Endometrium (tissue), 2 donors: ENCODE measurements around the gene BMP8A.
A peak's percentile ranks its signal among the peaks of the same experiment; 100 is the strongest.
"Not testable (repeated sequence)": the region's sequence is repeated elsewhere in the genome, so short reads cannot be mapped to it uniquely, and the experiment has no call there.

Experiments
- FAIRE-seq: peaks from 2 replicates; lab custom pipeline; 2012; peaks lifted over from hg19 to GRCh38; lab: Jason Lieb, UNC
- donor health status: control.
- donor health status: control.

Gene BMP8A

DNA sequence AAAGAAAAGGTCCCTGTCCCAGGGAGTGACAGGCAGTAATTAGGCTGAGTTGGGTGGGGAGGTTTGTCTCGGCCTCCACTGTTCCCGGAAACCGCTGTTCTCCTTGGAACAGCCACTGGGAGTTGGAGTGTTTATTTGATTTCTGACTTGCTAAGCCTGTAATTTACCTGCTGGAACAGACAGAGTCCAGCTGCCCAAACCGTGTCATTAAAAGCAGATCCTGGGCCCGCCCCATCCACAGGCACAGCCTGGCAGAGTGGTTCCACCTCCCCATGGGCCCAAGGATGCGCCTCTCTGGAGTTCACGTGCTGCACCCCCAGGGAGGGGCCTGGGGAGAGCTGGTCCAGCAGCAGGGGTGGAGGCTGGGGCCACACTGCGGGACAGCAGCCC is 35.7 kb downstream of the BMP8A start:
- FAIRE-seq, result not testable (repeated sequence)

DNA sequence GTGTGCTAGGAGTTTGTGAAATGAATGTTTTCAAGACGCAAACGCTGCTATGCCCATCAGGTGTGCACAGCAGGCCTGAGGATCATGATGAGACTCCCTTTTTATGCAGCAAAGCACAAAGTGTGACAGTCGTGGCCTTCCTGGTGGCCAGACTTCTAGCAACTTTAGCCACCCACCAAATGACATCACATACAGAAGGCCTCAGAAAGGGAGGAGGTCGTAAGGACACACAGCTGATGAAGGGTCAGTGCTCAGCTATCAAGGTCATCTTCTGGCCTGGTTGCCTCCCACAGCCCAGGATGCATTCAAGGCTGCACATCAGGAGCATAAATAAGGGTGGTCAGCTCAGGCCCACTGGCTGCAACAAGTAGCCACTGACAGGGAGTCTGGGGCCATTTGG is 36.6 kb downstream of the BMP8A start:
- FAIRE-seq, result no peak

DNA sequence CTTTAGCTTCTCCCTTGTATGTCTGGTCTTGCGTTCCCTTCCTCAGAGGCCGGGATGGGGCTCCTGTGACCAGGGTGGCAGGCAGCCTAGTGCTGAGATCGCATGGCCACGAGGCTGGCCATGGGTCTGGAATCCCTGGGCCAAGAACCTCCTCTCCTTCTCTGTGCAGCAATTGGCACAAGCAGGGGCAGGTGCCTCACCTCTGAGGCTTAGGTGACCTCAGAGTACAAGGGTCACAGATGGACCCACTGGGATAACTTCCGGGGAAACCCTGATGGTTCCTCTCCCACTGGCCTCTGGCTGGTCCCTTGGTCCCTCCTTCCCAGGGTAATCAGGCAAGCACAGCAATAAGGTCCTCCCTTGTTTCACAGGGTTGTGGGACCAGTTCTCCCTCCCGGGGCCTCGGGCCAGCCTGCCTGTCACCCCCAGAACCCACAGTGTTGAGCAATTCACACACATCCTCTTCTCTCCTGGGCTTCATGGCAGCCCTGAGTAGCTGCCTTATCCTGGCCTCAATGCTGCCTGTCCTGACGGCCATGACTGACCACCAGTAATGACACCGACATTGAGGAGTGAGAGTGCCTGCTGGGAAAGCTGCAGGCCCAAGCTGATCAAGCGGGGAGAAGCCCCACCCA is 38.6 kb downstream of the BMP8A start:
- FAIRE-seq, result no peak

DNA sequence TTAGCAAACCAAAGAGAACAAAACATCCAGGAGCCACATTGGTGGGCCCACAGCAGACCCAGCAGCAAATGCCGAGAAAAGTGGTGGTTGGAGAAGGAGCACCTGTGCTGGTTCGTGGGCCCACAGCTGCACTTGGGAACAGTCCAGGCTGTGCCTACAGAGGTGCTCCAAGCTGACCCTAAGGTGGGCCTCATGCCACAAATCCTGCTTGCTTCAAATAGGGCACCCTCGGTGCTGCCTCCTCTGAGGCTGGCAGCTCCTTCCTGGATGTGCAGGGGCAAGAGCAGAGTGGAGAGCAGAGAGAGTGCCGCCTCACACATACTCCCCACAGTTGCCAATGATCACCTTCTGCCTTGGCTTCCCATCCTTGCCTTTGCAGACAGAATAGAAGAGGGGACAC is 40.1 kb downstream of the BMP8A start:
- no peak for FAIRE-seq

DNA sequence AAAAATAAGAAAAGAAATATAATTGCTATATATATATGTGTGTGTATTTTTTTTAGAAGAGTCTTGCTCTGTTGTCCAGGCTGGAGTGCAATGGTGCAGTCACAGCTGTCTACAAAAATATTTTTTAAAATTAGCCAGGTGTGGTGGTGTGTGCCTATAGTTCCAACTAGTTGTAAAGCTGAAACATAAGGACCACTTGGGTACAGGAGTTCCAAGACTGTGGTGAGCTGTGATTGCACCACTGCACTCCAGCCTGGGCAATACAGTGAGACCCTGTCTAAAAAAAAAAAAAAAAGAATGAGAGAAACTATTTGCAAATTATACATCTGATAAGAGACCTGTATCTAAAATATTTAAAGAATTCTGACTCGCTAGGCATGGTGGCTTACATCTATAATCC is 42.0 kb downstream of the BMP8A start:
- no peak for FAIRE-seq

DNA sequence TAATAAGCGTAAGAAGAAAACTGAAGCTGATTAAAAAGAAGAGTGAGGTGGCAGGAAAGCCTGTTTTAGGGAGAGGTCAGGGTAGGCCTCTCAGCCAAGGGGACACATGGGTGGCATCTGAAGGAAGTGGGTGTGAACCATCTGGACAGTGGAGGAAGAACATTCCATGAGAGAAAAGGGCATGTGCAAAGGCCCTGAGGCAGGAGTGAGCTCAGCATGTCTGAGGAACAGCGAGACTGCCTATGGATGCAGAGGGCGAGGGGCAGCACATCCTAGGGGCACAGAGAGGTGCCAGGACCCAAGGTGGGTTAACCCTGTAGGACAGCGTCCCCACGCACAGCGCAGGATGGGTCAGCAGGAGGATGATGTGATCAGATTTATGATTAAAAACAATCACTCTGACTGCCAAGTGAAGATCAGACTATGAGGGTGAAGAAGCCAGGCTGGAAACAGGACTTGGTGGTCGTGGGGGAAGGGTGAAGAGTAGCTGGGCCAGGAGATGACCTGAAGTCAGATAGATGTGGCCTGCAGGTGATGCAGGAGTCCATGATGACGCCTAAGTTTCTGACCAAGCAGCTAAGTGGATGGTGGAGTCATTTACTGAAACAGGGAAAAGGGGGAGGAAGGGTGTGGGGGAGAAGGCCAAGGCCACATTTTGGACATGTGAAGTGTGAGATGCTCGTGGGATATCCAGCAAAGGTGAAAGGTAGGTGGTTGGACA is 47.3 kb downstream of the BMP8A start:
- FAIRE-seq, result no peak

DNA sequence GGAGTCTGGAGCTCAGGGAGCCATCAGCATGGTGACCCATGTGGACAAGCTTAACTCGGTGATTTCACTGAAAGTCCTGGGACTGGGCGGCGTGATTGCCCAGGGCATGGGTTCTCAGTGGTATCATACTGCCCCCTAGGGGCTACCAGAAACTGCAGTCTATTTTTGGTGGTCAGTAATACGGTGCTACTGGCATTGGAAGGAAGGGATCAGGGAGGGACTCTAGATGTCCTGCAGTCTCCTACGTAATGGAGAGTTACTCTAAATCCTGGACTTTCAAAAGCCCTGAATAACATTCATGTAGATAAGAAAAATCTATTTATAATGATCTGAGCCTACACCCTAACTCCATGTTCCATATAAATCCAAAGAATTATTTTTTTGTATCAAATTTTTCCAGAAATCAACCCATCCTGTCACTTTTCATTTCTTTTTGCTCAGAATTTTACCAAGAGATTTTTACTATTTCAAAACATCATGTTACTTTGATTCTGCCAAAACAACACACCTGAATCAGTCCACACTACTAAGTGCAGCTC is 47.9 kb downstream of the BMP8A start:
- FAIRE-seq, result peak; percentile 43

DNA sequence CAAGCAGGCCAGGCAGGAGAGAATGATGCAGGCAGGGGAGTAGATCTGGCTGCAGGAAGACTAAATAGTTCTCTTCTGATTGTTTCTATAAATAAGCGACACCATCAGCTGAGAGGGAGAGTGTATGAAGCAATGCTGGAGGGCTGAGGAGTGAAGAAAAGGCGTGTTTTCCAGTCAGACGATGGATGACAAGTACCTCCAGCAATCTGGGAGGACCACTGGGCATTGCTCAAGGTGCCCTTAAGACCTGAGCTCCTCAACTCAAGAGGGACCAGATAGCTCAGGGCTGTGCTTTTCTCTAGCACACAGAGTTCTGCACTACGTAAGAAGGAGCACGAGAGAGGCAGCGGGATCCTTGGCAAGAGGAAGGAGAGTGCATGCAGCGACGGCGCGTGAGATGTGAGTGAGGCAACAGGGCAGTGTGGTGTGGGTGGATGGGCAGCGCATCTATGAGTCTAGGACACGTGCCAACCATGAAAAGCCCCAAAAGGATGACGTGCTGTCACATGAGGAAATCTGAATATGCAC is 49.1 kb downstream of the BMP8A start:
- FAIRE-seq, result no peak

DNA sequence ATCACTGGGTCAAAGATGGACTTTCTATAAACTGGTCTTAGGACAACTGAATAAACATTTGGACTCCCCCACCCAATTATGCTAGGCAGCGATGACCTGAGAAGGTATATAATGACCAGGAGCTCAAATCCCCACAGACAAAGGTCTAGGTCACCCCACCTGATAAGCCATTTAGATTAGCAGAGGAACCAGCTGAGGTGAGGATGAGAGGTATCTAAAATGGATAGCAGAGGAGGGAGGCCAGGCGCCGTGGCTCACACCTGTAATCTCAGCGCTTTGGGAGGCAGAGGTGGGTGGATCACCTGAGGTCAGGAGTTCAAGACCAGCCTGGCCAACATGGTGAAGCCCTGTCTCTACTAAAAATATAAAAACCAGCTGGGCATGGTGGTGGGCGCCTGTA is 51.5 kb downstream of the BMP8A start:
- FAIRE-seq, result no peak

DNA sequence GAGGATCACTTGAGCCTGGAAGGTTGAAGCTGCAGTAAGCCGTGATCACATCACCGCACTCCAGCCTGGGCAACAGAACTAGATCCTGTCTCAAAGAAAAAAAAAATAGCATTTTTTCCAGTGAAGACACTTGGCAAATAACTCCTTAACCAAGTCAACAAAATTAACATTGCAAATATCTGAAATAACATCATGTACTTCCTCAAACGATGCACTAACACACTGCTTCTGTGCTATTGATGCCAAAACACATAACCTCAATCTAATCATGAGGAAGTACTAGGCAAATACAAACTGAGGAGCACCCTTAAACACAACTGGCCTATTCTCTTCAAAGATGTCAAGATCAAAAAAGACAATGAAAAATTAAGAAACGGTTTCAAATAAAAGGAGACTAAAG is 52.9 kb downstream of the BMP8A start:
- FAIRE-seq, result no peak

DNA sequence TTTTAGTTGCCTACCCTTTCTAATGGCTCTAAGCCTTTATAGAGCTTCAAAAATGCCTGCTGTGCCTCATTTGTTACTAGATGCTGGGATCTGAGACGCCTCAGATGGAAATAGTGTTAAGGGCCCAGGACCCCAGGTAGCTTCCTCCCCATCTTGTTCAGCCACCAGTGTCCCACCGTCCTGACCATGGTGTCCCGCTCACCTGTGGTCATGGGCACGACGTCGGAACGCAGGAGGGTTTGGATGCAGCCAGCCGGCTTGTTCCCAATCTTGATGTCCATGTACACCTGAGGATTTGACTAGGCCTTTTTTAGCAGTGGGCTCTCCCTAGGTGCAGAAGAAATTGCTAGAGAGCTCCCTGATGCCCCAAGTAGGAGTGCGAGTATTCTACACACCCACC is 54.1 kb downstream of the BMP8A start:
- FAIRE-seq, result no peak

DNA sequence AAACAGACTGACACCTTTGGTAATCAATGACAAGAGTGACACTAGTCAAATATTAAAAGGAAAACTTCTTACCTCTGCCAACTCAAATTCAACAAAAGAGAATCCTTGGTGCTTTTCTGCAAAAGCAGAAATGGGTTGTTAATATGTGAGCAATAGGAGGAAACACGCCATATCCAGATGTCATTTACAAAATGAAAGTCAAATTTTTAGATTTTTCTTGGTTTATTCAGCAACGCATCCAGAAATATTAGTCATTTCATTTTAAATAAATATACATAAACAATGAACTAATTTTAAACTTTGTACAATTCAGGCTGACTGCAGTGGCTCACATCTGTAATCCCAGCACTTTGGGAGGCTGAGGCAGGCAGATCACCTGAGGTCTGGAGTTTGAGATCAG is 62.8 kb downstream of the BMP8A start:
- no peak for FAIRE-seq

DNA sequence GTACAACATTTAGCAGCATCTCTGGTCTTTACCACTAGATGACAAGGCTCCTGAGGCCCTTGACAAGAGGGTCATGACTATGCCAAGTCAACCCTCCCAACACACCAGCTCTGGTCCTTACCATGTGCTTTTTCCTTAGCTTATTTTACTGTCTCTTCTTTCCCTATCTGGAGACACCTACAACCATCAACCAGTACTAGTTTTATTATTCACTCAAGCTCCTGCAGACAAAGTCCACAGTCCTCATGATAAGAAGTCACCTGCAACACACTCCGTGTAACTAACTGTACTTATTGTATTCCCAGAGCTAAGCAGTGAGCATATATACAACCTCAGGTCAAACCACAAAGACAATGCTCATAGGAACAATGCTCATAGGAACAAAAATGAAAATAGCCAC is 69.8 kb downstream of the BMP8A start:
- FAIRE-seq, result no peak

DNA sequence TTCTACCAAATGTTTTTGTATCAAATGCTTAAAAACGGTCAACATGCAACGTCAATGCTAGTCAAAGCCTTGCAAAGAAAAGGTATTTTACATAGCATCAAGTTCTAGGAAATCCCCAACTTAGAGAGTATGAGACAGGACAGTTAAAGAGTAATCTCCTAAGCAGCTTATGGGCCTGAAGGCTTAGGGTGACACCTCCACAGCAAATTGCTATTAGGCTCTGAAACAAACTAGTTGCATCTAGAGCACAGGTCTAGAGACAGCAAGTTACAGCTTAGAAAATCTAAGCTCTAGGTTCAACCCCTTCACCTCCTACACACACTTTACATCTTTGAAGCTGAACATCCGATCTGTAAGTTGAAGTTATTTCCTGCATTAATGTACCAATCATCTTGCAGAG is 71.5 kb downstream of the BMP8A start:
- FAIRE-seq, result no peak

DNA sequence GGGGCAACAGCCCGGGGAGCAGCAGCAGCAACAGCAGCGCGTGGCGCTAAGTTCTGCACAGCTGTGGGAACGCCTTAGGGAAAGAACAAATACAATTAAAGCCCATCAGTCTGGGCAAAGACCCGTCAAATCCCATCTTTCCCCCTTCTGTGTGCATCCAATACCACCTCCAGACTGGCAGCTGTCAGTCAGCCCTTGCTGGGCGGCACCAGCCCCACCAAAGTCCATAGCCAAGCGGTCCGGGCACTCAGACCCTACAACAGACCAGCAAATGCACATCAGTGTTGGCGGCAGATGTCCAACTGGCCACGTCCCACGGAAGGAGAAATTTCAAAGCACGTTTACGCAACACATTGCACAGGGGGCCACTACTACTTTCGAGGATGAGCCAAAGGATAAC is 72.2 kb downstream of the BMP8A start:
- FAIRE-seq, result no peak

DNA sequence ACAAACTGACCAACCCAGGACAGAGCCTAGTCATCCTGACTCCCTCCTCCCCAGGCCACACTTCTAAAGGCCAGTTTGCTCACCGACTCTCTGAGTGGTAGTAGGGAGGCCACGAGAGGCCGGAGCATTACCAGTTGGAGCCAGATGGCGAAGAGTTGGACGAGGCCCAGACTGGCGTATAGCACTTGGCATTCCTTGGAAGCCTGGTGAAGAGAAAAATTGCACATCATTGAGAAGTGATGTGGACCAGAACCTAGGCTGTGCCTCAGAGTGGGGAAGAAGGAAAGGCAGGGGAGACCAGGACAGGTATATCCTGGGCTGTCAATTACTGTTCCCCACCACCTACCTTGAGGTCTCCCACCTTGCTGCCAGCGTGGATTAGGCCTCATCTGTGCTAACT is 72.9 kb downstream of the BMP8A start:
- no peak for FAIRE-seq

DNA sequence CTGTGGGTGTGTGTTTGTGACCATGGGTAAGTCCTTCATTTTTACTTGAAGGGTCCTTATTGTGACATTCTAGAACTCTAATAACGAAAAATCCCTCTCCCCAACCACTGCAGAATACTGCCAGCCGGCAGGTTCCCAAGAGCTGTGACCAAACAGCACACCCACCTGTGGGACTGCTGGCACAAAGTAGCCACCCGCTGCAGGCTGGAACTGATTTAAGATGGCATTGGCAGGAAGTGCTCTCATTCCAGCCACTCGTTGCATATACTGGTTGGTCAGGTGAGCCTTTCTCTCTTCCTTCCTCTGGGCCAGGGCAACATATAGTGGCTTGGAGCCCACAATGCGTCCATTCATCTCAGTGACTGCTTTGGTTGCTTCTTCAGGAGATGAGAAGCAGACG is 73.5 kb downstream of the BMP8A start:
- FAIRE-seq, result no peak

DNA sequence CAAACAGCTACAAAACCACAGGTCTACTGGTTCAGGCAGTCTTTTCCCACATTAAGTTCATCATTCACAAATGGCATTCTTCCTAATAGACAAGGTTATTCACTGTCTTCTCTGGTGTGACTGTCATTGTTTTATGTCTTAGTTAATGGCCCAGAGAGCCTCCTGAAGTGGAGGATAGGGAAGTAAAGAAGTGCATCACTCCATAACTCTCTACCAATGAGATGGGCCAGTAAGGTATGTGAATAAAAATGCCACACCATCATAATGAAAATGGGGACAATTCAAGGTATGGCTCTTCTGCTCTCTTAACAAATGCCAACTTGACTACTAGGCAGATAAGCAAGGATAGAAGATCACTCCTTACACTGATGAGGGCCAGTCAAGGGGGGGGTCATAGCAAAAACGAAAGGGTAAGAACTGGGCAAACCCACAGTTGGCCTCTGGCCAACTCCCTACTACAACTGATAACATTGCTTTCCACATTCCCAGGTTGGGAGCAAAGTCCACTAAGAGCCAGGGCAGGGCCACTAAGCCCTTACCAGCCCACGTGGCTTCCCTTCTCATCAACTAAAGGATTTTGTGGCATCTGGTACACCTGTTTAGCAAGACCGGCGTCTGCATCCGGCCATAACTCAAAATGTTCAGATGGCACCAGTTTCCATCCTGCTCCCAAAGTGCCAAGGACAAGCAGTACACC is 75.2 kb downstream of the BMP8A start:
- FAIRE-seq, result no peak

DNA sequence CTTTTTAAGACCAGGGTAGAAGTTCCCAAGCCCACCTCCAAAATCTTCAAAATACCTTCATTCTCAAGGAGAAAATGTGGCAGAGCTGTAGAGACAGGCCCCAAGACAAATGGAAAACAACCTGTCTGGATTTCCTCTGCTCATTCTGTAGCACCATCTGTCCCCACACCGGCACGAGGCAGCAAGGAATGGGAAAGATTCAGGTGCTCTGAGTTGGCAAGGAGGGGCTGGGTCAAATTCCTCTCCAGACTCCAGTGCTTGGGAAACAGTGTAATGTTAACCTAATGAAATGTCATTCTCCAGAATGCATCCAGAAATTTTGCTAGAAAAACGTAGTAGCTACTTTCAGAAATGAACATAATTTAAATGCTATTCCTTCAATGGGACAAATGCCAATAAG is 75.9 kb downstream of the BMP8A start:
- no peak for FAIRE-seq

DNA sequence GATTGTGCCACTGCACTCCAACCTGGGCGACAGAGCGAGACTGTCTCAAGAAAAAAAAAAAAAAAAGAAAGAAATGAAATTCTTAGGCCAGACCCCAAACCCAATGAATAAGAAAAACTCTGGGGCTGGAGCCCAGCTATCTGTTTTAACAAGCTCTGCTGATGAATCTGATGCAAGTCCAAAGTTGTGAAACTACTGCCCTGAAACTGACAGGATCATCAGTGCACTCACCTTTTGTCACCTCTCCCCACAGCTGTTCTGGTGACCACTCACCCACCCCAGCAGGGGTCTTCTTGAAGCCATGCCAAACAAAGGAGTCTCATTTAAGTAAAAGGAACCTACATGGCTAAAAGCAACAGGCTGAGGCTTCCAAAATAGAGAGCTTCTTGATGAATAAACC is 76.8 kb downstream of the BMP8A start:
- no peak for FAIRE-seq

DNA sequence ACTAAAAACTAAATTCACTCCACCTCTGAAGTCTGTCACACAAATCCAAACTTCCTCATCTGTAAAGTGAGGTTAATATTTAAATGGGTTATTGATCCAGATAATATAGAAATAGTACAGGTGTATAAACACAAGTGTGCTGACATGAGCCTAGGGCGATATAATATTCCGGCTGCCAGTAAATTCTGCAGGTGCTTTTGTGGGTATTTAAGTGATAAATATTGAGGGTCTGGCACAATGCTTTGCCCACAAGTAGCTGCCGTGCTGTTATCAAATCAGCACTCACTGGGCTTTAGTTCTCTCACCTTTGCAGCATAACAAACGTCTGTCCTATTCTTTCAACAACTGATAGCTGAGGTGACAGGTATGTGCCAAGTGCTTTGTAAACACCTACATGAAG is 77.6 kb downstream of the BMP8A start:
- FAIRE-seq, result no peak

DNA sequence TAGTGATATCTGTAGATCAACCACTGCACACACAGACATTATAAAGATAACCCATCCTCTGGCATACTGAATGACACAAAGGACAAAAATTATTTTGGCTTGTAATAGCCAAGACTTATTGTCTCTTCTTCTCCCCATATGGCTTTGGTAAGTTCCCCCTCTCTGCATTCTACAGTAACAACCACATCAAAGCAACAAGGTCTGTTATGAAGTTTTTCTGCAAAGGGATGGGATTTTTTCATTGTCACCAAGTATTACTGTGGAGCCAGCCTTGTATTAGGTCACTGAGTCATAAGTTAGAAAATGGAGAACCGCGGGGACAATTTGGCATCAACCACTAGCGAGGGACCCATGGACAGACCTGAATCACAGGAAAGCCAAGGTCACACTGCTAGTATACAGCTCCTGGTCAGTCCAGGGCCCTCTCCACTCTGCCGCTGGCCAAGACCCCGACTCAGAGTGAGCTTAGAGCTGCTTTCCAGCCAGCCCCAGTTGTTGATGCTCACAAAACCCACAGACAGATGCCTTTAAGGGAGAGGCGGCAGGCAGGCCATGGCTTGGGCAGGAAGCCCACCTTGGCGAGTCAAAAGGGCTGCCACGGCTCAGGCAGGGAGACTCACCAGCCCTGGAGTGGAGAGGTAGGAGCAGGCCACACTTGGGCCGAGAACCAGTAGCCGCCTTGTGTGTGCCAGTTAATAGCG is 79.2 kb downstream of the BMP8A start:
- no peak for FAIRE-seq

DNA sequence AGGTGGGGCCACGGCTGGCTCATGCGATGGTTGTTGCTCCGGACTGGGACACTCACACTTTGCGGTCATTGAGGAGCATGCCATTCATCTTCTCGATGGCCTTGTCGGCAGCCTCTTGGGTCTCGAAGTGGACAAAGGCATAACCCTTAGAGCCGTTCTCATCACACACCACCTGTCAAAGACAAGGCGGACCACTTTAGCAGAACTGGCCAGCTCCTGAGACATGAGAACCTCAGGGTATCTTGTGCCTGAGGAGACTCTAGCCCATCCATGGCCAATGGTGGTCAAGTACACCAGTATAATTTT is 79.7 kb downstream of the BMP8A start:
- FAIRE-seq, result no peak
